Stimulated activated CD4-positive, alpha-beta T cell treated with anti-CD3 and anti-CD28 coated beads, TNF-alpha, amount 100 ng/mL, for 24 hours (primary cell): ENCODE data around the gene ZNF135.

Experiments
- DNase-seq, 3 experiments: peaks; one replicate each; pipeline ENCODE4 v3.0.0-alpha.2; 2020; ENCODE audit warnings: low read depth in 3 of 3

ZNF135 gene

DNA sequence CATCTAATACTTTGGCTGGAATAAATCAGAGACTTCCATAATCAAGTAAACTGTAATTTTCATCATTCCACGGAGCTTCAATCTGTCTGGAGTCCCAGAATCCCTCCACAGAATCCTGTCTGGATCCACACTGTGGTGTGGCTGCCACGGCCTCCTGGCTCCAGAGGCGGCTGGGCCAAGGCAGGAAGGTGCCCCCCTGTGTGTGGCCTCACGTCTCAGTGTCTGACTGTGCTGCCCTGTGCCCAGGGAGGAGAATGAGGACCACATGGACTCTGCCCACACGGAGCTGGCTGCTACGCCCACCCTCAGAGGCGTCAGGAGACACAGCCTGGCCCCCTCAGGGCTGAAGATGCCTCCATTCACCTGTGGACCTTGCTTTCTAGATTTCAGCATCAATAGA is 12.2 kb upstream of the ZNF135 start:
- no peak for DNase-seq

DNA sequence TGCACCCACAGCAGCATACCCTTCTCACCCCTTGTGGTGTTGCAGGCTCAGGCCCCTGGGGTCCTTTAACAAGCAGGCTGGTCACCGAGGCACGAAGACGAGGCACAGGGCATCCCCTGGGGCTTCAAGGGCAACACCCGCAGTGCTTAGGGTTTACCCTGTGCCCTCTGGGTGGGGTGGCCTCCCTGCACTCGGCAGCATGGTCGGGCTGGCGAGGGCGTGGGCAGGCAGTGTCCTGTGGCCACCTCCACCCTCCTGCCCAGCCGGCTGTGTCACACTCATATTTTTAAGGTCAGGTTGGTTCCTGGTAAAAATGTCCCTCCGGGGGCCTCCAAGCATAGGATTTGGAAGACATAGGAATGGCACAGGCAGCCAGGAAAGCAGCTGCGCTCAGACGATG is 11.4 kb upstream of the ZNF135 start:
- no peak for DNase-seq

DNA sequence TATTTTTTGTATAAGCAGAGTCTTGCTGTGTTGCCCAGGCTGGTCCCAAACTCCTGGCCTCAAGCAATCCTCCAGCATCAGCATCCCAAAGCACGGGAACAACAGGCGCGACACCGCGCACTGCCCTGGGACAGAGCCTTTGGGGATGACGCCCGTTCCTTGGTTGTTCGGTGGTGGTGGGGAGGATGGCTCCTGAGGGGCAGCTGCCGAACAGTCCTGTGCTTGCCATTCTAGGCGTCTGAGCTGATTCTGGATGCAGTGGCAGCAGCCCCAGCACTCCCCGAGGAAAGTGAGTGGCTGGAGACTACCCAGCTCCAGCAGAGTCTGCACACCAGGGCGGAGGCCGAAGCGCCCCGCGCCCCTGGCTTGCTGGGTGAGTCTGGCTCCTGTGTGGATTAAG is 6.8 kb upstream of the ZNF135 start:
- no peak for DNase-seq

DNA sequence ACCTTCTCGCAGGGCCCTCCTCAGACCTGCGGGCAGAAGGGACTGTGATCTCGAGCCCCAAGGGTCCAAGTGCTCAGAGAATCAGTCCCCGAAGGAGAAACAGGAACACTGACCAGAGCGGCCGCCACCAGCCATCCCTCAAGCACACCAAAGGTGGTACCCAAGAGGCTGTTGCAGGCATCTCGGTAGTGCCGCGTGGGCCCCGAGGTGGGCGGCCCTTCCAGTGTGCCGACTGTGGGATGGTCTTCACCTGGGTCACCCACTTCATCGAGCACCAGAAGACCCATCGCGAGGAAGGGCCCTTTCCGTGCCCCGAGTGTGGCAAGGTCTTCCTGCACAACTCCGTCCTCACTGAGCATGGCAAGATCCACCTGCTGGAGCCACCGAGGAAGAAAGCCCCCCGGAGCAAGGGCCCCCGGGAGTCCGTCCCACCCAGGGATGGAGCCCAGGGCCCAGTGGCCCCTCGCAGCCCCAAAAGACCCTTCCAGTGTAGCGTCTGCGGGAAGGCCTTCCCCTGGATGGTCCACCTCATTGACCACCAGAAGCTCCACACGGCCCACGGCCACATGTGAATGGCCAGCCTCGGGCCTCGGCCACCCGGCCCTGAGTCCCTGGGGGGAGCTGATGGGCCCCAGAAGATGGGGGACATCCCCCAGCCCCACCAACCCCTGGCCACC is 5.5 kb upstream of the ZNF135 start:
- DNase-seq: no peak

DNA sequence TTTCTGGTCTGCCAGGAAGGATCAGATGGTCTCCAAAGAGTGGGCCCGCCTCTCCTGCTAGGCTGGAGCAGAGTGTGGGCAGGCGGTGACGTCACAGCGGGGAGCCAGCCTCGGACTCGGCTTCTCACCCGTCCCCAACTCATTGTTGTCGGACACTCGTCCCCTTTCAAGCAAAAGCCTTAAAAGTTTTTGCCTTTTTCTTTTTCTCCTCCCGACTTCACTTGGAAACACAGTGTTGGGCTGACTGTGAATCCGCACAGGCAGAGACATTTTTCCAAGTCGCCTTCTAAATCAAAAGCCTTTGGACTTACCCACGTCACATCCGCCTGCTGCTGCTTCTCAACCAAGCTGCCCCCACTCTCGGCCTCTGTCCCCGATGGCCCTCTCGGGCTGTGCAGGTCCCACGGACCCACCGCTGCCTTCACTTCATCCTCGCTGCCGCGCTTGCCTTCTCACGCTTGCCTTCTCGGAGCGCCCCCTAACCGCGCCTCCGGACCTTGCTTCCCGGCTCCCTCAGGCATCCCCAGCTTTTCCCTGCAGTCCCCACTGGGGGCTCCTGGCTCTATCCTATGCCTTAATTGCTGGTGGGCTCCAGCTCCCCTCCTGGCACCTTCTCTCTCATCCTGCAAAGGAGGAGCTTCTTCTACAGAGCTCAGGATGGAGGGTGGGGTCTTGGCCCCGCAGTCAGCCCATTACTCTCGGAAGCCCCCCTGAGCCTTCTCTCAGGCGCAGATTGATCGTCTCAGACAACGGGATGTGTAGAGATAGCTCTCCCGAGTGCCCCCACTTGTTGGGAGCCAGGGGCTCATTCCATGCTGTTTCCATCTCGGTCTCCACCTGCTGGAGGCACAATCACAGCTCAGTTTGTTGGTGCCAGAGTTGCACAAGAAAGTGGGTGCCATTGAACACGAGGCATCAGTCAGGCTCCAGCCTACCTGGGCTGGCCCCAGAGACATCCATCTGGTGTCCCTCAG is 3.9 kb upstream of the ZNF135 start:
- DNase-seq: no peak

DNA sequence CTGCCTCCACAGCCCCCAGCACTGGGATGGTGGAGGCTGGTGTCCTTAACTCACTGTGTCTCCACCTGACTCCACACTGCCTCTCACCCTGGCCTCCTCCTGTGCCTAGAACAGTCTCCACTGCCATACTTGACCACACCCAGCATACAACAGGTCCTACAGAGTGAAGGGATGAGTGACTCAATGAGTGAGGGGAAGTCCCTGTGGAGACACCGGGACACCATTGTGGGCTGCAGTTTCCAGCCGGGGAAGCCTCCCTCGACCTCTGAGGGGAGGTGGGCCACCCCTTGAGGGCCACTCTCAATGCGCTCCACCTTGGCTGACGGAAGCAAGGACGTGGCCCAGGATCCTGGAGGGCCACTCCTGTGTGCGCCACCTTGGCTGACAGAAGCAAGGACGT is 2.8 kb upstream of the ZNF135 start:
- DNase-seq: no peak

DNA sequence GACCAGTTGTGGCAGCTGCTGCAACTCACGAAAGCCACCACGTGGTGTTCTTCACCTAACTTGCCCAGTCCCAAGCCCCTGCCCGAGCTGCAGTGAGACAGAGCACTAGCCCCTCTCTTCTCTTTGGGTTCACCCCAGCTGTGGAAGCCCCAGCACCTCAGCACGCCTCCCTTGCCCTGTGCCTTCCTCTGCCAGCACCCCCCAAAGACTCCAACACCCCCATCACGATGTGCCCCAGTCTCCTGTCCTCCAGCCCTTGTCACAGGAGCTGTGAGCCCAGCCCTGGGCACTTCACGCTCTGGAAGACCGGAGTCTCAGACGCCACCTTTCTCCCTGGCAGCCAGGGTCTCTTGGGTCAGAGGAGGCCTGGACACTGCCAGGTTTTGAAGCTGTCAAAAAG is 2.2 kb upstream of the ZNF135 start:
- DNase-seq: no peak

DNA sequence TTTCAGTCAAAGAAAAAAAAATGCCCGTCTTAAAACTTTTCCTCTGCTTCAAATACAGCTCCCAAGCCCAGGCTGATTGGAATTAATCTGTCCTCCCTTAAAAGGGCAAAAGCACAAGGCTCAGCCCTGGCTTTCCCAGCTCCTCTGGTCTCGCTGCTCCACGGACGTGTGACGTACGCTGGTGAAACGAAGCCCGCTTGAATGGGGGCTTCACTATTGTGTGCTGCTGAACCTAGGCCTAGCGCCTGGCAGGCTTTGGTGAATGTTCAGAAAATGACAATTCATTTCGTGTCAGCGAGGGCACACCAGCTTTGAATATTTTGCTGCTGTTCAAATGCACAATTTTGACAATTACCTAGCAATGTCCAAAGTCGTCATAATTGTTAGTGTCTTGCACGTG is 615 bp upstream of the ZNF135 start:
- DNase-seq: no peak

DNA sequence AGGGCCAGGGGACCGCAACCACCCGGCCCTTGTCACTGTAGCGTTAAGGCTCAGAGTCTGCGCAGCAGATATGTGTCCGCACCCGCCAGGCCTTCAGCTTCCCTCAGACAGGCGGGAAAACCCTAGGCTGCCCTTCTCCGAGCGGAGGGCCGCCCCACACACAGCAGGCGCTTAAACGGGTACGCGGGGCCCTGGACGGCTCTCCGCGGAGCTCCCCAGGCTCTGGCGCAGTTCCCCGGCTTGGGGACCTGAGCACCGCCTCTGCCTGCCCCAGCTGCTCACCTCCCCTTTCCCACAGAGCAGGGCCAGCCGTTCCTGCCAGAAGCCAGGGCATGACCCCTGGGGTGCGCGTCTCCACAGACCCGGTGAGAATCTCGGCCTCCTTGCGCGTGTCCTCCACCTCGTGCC is 593 bp downstream of the ZNF135 start:
- no peak for DNase-seq

DNA sequence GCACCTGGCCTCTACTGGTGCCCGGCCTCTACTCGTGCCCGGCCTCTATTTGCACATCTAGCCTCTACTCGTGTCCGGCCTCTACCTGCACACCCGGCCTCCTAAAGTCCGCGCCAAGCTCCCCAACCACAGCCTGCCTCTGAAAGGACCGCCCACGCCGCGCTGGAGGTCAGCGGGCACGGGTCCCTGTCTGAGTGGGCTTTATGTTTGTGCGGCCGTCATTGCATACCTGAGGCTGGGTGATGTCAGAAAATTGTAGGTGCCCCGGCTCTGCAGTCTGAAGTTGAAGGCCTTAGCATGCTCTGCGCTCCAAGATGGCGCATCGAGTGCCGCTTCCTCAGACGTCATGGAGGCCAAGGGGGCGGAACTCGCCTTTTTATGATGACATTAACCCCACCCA is 1.1 kb downstream of the ZNF135 start:
- no peak for DNase-seq

DNA sequence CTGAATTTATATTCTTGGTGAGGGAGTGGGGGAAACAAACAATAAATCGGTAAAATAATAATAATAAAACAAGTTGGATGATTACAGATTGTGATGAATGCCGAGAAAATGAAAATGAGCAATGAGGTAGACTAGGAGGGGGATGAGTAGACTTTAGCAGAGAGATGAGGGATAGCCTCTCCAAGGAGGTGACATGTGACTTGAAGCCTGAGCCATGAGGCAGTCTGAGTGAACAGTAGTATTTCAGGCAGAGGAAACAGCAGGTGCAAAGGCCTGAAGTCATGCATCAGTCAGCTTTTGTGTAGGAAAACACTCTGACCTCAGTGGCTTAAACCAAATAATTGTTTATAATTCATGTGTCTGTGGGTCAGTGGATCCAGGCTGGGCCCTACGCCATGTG is 4.6 kb downstream of the ZNF135 start:
- no peak for DNase-seq

DNA sequence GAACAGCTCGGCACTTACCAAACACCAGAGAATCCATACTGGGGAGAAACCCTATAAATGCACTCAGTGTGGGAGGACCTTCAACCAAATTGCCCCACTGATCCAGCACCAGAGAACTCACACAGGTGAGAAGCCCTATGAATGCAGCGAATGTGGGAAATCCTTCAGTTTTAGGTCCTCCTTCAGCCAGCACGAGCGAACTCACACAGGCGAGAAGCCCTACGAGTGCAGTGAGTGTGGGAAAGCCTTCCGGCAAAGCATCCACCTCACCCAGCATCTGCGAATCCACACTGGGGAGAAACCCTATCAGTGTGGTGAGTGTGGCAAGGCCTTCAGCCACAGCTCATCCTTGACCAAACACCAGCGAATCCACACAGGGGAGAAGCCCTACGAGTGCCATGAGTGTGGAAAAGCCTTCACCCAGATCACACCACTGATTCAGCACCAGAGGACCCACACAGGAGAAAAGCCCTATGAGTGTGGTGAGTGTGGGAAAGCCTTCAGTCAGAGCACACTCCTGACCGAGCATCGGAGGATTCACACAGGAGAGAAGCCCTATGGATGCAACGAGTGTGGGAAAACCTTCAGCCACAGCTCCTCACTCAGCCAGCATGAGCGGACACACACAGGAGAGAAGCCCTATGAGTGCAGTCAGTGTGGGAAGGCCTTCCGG is 8.3 kb downstream of the ZNF135 start:
- DNase-seq: no peak

DNA sequence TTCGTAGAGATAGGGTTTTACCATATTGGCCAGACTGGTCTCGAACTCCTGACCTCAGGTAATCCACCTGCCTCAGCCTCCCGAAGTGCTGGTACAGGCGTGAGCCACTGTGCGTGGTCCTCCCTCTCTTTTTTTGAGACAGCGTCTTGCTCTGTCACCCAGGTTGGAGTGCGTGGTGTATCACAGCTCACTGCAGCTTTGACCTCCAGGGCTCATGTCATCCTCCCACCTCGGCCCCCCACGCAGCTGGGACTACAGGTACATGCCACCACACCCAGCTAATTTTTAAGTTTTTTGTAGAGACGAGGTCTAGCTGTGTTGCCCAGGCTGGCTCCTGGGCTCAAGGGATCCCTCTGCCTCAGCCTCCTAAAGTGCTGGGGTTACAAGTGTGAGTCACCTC is 20.7 kb downstream of the ZNF135 start:
- no peak for DNase-seq

DNA sequence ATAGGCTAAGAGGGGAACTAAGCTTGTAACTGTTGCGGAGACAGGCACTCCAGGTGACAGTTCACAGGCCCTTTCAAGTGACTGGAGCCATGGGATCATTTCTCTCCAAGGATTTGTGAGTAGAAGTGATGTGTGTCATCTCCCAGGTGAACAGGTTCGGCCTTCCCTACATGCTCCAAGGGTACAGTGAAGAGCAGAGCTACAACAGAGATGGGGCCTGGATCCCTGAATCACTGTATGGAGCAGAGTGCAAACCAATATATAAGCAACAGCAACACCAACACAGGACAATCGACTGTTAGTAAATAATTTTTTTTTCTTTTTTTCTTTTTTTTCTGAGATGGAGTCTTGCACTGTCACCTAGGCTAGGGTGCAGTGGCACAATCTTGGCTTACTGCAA is 23.9 kb downstream of the ZNF135 start:
- no peak for DNase-seq

DNA sequence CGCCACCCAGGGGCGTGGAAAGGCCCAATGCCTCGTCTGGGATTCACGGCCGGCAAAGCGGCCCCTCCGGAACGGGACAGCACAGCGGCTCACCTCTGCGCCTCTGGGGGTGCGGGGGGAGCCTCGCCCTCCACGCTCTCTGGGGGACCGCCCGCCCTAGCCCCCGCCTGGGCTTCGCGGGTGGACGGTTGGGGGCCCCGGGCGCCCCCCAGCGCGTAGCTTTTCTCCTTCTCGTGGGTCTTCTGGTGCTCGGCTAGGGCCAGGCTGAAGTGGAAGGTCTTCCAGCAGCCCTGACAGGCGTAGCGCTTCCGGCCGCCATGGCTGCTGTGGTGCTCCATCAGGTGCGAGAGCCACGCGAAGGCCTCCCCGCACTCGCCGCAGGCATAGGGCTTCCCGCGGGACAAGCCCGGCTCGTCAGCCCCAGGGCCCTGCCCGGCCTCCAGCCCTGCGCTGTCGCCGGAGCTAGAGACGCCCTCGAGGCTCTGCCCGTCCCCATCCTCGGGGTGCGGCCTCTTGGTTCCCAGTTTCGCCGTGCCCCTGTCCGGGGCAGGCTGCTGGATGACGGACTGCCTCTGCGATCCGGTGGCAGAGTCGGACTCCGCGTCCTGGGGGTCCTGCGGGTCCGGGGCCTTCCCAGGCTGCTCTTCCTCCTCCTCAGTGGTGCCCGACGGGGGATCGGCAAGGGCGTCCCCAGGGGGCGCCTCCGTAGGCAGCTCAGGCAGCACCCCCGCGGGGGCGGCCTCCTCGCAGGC is 25.7 kb downstream of the ZNF135 start:
- DNase-seq: no peak

DNA sequence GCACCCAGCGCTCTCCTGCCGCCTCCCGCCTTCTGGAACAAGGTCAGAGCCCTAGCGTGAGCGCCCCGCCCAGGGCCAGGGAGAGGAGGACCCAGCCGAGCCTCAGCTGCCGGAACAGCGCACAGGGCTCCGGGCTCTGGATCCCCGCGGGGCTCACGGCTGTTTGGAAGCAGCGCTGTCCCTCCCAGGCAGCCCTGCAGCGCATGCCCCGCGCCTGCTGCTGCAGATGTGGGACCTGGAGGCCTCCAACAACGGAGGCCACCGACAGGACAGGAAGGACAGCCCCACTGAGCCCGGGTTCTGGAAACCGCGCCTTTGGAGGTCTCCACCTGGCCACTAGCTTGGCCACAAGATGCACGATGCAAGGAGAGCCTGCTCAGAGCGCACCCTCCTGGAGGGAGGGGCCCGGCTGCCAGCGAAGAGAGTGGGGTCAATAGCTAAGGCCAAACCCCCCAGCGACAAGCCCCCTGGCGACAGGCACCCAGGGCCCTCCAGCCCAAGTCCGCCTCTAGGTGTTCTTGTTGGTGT is 26.3 kb downstream of the ZNF135 start:
- no peak for DNase-seq

DNA sequence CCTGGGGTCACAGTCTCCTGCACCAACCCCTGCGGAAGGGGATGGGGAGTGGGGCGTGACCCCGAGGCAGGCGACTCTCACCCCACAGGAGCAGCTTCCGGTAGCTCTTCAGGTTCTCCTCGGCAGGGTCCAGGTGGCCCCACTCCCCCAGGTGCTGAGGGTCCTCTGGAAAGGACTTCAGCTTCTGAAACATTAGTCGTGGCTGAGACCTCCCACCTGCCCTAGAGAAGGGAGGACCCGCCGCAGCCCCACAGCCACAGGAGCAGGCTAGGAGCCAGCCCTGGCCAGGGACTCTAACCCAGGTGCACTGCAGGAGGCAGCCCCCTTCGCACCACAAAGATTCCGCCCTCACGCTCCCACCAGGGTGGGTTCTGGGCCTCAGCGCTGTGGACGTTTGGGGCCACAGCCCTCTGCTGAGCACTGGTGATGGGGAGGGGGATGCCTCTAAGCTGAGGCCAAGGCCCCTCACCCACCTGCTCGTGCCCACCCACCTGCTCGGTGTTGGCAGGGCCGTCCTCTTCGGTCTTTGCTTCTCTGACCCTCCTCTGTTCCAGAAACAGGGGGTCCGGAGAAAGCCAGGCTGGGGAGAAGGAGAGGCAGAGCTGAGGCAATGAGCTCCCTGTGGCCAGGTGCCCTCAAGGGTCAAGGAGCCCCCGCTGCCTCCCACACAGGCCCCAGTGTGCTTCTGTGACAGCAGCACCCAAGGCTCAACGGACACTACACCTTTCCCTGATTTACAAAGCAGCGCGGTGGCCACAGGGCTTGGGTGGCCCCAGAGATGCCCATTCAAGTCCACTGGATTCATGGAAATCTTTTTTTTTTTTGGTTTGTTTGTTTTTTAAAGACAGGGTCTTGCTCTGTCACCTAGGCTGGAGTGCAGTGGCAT is 28.0 kb downstream of the ZNF135 start:
- no peak for DNase-seq

DNA sequence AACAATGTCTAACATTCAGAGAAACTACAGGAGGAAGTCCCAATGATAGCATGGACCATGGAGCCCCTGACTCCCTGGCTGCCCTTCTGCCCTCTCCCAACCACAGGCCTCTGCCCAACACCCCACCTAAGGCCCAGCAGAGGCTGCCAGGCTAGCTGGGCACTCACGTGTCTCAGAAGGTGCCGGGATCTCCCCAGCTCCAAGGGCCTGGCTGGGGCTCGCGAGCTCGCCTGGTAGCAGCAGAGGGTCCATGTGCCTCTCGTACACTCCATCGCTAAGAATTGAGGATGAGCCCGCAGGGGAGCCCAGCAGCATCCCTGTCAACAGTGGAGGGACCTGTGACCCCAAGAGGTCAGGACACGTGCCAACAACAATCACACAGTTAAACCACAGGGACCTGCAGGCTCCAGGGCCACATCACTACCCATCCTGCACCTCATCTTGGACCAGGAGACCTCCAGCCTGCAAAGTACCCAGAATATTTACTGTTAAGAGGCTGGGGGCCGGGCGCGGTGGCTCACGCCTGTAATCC is 29.5 kb downstream of the ZNF135 start:
- DNase-seq: no peak

DNA sequence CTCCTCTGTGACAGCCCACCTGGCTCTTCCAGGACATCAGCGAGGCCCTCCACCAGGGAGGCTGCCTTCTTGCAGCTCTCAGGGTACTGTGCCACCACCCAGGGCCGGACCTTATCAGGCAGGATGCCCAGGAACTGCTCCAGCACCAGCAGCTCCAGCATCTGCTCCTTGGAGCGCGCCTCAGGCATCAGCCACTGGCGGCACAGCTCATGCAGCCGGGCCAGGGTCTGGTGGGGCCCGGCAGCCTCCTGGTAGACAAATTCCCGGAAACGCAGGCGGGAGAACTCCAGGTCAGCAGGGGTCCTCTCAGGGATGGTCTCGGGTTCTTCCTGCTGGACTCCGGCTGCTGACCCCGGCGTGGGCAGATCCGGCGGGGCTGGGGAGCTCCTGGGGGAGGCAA is 30.8 kb downstream of the ZNF135 start:
- DNase-seq: no peak

DNA sequence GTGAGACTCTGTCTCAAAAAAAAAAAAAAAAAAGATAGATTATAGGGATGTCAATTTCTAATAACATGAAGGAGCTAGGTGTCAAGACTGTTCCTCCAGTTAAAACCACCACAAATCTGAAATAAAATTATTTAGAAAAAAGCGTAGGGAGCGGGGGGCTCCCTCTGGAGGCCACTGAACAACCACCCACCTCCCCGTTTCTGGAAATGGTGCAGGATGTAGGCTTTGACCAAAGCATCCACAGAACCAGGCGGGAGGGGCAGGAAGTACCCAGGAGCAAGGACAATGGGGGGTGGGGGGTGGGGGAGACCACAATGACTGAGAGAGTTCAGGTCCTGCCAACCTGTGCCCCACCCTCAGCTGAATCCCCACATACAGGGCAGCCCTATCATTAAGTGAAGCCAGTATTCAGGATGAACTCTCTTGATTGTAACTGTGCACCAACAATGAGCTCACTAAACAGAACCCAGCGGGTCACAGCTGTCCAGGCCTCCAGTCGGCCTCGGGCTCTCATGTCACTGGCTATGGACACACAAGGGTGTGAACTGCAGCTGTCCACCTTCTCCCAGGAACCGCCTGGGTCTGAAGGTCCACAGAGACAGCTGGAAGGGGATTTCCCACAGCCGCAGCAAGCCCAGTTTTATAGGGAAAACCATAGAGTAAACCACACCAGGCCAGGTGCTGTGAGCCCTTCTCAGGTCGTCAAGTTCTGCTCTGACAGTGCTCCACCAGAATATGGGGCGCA is 32.3 kb downstream of the ZNF135 start:
- DNase-seq: no peak
